NCI-H187 (cell line): ENCODE results near the gene CERS4.
A peak's percentile ranks its signal among the peaks of the same experiment; 100 is the strongest.
"Not testable (repeated sequence)": the region's sequence is repeated elsewhere in the genome, so short reads cannot be mapped to it uniquely, and the experiment has no call there.

Experiments
- DNase-seq, 2 experiments: peaks; one replicate each; lab custom pipeline; 2025; lab: John Stamatoyannopoulos, UW

Gene CERS4, protein sequence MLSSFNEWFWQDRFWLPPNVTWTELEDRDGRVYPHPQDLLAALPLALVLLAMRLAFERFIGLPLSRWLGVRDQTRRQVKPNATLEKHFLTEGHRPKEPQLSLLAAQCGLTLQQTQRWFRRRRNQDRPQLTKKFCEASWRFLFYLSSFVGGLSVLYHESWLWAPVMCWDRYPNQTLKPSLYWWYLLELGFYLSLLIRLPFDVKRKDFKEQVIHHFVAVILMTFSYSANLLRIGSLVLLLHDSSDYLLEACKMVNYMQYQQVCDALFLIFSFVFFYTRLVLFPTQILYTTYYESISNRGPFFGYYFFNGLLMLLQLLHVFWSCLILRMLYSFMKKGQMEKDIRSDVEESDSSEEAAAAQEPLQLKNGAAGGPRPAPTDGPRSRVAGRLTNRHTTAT

DNA sequence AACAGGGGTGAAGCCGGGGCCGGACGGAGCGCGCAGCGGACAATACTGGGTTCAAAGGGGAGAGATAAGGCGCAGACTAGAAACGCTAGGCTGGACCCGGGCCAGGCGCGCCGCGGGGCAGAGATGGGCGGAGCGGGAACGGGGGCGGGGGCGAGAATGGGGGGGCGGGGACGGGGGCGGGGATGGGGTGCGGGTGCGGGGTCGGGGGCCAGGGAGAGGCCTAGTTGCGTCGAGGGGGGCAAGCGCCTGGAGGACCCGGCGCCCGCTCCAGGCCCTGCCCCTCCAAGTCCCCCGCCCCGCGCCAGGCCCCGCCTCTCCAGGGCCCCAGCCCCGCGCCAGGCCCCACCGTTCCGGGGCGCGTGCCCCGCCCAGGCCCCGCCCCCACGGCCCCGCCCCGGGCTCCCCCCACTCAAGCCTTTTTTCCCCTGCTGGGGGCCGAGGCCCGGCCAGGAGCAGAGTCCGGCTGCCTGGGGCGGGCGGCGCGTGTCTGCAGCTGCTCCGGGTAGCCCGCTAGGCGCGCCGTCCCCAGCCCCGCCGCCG lies at the start of gene CERS4:
CERS4 (plus strand) TSS at position 449 of the 540 bp plus-strand sequence. CDS start 41,707 bp downstream, outside the sequence.
- DNase-seq = peak in 1 of 2 experiments; percentile 44

DNA sequence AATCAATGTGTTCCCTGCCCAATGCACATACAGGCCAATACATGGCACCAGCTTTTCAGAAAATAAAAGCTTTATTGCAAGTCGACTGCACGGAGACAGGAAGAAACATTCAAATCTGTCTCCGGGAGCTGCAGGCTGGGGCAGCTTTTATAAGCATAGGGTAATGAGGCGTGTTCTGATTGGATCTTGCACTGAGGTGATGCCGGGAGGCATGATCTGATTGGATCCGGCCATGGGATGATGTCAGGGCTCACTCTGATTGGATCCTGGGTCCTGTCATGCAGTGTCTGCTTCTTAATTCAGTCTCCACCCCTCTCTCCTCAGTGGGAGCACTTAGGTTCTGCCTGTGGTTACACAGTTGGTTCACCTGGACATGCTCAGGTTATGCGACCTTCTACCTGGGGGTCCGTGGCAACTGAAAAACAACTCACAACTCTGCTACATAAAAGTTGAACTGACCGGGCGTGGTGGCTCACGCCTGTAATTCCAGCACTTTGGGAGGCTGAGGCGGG lies 48.0 kb upstream of the CERS4 start:
- DNase-seq = no peak

DNA sequence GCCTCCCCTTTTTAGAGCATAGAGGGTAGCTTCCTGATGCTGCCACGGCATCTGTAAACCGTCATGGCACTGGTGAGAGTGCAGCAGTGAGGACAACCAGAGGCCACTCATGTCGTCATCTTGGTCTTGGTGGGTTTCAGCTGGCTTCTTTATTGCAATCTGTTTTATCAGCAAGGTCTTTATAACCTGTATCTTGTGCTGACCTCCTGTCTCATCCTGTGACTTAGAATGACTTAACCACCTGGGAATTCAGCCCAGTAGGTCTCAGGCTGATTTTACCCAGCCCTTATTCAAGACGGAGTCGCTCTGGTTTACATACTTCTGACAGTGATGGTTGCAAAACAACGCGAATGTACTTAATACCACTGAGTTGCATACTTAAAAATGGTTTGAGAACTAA lies 45.4 kb upstream of the CERS4 start:
- DNase-seq = no peak

DNA sequence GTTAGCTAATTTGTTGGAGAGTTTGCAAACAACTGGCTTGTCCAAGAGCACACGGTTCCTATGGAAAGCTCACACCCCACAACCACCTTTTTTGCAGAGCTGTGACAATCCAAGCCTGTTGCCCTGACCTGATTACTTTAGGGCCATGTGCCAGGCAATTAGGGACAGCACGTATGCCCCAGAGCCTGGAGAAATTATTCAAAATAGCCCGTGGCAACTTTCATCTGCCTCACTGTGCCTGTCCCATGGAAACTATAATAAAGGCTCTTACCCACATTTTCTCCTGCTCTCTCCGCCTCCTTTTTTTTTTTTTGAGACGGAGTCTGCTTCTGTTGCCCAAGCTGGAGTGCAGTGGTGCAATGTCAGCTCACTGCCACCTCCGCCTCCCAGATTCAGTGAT lies 41.2 kb upstream of the CERS4 start:
- DNase-seq = no peak

DNA sequence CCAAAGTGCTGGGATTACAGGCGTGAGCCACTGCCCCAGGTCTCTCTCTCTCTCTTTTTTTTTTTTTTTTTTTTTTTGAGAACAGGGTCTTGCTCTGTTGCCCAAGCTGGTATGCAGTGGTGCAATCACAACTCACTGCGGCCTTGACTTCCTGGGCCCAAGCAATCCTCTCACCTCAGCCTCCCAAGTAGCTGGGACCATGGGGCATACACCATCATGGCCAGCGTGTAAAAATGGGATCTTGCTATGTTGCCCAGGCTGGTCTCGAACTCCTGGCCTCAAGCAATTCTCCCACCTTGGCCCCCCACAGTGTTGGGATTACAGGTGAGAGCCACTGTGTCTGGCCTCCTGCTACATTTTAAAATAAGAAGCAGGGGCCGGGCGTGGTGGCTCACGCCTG lies 40.6 kb upstream of the CERS4 start:
- DNase-seq = no peak

DNA sequence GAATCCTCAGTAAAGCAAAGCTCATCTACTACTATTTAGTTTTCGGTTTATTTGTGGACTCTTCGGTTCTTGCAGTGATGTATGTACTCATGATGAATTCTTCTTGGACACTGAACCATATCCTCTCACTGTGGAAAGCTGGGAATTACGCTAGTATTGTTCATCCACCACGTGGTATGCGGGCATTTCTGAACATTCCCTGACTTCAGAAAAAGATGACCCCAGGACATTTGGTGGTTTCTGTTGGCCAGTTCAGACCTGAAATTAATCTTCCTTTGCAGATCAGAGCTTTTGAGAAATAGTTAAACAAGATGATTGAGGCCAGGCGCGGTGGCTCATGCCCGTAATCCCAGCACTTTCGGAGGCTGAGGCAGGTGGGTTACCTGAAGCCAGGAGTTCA lies 34.5 kb upstream of the CERS4 start:
- no peak for DNase-seq

DNA sequence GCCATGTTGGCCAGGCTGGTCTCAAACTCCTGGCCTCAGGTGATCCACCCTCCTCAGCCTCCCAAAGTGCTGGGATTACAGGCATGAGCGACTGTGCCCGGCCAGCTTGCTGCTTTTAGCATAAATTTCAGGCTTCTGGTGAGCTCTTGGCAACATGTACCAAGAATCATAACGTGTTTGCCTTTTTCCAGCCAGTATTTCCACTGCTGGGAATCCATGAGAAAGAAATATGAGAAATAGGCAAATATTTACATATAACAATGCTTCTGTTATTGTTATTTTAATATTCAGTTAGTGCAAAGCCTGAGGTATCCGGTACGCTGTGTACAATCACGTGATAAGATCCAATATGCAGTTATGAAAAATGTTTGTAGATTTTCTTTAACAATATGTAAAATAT lies 29.2 kb upstream of the CERS4 start:
- no peak for DNase-seq

DNA sequence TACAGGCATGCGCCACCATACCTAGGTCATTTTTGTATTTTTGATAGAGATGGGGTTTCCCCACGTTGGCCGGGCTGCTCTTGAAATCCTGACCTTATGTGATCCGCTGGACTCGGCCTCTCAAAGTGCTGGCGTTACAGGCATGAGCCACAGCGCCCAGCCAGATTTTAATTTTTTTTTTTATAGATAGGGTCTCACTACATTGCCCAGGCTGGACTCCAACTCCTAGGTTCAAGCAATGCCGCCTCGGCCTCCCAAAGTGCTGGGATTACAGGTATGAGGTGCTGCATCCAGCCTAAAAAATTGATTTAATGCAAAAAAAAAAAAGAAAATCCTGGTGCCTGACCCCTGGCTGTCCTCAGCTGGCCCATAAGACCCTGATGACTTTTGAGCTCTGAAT lies 24.9 kb upstream of the CERS4 start:
- DNase-seq = no peak

DNA sequence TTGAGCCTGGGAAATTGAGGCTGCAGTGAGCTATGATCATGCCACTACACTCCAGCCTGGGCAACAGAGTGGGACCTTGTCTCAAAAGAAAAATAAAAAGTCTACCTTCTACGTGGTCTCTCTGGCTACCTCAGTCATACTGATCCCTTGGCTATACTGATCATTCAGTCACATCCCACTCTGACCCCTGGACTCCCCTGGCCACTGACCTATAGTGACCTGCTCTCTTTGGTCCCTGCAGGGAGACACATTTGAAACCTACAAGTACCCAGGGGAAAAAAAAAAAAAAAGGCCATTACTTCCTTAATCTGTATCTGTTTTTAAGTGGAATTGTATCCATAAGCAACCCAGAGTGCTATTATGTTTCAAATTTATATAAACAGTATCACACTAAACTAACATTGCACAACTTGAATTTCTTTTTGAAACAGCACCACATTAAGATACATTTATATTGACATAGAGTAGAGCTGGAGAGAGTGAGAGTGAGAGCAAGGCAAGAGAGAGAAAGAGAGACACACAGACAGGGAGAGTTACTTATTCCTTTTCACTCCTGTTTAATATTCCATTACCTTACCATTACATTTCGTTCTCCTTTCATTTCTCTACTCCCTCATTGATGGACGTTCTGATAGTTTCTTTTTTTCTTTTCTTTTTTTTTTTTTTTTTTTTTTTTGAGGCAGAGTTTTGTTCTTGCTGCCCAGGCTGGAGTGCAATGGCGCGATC lies 23.7 kb upstream of the CERS4 start:
- no peak for DNase-seq

DNA sequence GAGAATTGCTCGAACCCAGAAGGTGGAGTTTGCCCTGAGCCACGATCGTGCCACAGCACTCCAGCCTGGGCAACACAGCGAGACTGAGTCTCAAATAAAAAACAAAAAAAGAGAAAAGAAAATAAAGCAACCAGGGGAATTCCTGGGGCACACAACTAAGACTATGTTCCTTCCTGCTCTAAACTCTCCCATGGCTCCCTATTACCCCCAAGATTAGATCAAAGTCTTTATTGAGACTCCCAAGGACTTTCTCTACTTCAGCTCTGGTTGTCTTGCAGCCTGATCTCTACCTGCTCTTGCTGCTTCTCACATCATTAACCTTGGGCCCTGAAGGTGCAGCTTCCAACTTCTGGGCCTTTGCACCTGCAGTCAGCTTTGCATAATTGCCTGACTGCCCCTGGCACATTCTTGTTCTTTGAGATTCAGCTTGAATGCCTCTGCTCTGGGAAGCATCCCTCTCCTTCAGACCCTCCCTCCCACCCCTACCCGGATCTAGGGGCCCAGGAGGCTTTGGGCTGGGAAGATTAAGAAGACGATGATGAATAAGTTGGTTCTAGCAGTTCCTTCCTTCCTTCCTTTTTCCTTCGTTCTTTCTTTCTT lies 16.8 kb upstream of the CERS4 start:
- no peak for DNase-seq

DNA sequence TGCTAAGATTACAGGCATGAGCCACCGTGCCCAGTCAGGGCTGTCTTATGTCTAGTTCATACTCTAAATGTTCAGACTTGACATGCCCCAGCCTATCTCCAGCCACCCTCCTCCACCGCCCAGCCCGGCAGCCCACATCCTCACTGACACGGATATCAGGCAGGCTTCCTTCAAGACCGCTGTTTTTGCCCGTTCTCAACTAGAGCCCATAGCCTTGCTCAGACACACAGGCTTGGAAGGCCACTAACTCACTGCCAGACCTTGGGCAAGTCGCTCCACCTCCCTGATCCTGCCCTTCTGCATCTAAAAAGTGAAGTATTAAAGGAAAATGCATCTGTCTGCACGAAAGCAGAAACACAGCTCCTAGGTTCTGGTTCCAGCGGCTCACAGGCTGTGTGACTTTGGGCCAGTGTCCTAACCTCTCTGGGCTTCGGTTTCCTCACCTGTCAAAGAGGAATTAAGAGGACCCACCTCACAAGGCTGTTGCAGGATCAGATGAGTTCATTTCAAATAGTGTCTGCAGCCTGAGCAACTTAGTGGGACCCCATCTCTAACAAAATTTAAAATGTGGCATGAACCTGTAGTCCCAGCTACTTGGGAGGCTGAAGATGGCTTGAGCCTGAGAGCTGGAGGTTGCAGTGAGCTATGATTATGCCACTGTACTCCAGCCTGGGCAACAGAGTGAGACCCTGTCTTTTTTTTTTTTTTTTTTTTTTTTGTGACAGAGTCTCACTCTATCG lies 14.5 kb upstream of the CERS4 start:
- no peak for DNase-seq

DNA sequence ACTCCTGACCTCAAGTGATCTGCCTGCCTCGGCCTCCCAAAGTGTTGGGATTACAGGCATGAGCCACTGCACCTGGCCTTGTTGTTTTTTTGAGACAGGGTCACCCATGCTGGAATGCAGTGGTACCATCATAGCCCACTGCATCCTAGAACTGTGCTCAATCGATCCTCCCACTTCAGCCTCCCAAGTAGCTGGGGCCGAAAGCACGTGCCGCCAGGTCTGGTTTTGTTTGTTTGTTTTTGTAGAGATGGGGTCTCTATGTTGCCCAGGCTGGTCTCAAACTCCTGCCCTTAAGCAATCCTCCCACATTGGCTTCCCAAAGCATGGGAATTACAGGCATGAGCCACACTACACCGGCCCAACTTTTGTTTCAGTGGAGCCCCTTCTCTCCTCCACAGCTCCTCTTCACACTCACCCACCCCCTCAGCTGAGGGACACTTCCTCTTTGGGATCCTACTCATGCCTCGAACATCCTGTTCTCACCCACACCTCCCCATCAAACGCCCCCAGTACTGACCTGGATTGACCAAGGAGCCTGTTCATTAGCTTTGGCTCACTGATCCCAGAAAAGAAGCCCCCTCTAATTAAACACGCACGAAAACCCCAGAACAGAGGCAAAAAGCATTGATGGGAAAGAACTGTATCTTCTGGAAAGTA lies 12.8 kb upstream of the CERS4 start:
- no peak for DNase-seq

DNA sequence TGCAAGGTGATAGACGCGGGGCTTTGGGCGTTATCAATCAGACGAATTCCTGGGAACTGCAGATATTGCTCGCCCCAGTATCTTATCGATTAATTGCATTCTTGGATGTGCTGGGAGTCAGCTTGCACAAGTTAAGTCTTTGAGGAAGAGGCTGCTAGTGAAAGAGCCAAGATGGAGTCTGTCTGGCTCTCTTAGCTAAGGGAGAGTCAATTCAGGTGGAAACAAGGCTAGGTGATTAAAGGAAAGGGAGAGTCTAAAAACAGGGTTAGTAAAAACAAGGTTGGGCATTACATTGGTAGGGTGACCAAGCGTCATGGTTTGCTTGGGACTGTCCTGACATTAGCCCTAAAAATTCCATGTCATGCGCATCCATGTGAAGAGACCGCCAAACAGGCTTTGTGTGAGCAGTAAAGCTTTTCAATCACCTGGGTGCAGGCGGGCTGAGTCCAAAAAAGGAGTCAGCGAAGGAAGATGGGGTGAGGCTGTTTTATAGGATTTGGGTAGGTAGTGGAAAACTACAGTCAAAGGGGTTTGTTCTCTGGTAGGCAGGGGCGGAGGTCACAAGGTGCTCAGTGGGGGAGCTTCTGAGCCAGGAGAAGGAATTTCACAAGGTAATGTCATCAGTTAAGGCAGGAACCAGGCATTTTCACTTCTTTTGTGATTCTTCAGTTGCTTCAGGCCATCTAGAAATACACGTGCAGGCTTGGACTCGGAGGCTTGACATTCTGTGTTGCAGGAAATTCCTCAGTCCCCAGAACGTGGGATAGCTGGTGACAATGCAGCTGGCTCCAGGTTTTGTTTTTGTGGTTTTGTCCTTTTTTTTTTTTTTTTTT lies 5.7 kb upstream of the CERS4 start:
- DNase-seq = not testable (repeated sequence)

DNA sequence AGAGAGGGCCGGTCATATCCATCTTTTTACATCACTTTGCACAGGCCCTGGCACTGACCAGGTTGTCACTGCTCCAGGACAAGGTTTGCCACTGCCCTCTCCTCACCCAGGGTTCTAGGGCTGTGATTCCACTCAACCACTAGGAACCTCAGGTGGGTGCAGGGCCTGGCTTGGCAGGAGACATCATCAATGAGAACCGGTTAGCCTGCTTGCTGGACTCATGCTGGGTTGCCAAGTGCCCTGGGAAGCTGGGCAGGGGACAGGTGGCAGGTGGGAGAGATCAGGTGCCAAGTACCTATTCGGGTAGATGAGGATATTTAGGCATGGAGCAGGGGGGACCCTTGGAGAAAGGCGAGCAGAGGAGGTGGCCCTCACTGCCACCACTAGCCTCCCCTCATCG lies 4.2 kb upstream of the CERS4 start:
- no peak for DNase-seq

DNA sequence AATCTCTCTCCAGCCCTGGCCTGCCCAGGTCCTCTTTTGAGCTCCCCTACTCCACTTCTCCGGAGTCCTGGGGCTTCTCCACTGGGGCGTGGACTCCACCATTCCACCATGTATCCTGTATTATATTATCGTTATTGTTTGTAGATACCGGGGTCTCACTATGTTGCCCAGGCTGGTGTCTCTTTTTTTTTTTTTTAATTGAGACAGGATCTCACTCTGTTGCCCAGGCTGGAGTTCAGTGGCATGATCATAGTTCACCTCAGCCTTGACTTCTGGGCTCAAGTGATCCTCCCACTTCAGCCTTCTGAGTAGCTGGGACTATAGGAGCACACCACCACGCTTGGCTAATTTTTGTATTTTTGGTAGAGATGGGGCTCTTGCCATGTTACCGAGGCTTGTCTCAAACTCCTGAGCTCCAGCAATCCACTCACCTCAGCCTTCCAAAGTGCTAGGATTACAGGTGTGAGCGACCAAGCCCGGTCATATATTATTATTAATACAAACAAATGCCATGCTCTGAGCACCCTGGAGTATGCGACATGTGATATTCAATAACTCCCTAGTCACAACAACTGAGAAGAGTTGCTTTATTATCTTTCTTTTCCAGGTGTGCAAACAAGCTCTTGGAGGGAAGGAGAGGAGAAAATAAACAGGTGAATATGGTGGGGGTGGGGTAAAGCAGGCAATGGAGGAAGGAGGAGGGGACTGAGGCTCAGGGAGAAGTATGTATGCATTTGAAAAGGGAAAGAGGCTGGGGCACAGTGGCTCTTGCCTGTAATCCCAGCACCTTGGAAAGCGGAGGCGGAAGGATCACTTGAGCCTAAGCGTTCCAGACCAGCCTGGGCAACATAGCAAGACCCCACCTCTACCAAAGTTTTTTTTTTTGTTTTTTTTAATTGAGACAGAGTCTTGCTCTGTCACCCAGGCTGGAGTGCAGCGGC lies 2.8 kb upstream of the CERS4 start:
- DNase-seq = peak; percentile 30 to 60

DNA sequence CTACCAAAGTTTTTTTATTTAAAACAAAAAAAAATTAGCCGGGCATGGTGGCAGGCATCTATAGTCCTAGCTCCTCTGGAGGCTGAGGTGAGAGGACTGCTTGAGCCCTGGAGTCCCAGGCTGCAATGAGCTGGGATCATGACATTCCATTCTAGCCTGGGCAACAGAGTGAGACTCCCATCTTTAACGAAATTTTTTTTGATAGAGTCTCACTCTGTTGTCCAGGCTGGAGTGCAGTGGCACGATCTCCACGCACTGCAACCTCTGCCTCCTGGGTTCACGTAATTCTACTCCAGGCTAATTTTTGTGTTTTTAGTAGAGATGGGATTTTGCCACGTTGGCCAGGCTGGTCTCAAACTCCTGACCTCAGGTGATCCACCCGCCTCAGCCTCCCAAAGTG lies 1.8 kb upstream of the CERS4 start:
- DNase-seq = not testable (repeated sequence)

DNA sequence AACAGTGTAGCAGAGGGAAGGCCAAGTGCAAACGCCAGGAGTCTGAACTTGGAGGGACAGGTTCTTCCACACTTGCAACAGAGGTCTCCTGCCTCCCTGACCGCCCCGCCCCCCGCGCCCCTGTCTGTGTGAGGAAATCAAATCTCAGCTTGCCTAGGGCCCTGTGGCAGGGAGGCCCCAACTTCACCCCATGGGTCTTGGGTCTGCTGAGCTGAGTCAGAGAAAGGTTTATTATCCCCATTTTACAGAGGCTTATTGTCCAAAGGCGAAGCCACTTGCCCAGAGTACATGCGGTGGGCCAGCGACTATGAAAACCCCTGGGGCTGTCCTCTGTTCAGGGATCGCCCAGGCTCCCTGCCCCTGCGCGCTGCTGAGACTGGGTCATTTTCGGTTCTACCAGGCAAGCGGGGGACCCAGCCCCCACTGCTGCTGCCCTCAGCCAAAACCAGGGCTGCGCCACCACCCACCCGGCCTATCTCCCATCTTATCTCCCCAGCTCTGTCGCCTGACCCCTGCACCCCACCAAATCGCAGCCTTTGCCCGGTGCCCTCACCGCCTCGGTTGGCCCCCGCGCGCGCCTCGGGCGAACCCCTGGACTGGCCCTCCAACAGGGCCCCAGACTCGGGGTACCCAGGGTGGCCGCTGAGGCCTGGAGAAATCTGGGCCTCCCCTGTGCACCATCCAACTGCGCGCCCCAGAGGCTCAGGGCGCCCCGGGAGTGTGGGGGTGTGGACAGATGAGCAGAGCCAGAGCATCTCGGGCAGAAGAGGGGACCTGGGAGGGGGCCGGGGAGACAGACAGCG lies 850 bp upstream of the CERS4 start:
- no peak for DNase-seq
